ENCODE measurements around the gene EMC6.

Gene EMC6

DNA sequence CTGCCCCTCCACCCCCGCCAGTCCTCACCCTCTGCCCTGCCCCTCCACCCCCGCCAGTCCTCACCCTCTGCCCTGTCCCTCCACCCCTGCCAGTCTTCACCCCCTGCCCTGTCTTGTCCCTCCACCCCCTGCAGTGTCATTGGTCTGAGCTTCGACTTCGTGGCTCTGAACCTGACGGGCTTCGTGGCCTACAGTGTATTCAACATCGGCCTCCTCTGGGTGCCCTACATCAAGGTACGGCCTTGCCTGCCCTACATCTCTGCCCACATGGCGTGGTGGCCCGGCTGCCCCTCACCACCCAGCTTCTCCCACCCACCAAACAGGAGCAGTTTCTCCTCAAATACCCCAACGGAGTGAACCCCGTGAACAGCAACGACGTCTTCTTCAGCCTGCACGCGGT is 12.3 kb upstream of the EMC6 start:
- no peak overlapping the region for H3K9ac ChIP-seq (ENCODE audit: low read depth, low read length)
- H3K9me3 ChIP-seq (ENCODE audit: insufficient read depth, low read length, severe bottlenecking), result no peaks in the 10 kb centered on the region
- H3K4me1 ChIP-seq (ENCODE audit: insufficient read depth, low read length), result no peaks in the 10 kb centered on the region
- ATAC-seq (ENCODE audit: insufficient read depth, low read depth), result no peak
- no peak for TF ChIP-seq EZH2 (IDR thresholded peaks at IDR 0.05; ENCODE audit: borderline replicate concordance, low read depth, low read length, severe bottlenecking)
- TF ChIP-seq, protein P1, sequence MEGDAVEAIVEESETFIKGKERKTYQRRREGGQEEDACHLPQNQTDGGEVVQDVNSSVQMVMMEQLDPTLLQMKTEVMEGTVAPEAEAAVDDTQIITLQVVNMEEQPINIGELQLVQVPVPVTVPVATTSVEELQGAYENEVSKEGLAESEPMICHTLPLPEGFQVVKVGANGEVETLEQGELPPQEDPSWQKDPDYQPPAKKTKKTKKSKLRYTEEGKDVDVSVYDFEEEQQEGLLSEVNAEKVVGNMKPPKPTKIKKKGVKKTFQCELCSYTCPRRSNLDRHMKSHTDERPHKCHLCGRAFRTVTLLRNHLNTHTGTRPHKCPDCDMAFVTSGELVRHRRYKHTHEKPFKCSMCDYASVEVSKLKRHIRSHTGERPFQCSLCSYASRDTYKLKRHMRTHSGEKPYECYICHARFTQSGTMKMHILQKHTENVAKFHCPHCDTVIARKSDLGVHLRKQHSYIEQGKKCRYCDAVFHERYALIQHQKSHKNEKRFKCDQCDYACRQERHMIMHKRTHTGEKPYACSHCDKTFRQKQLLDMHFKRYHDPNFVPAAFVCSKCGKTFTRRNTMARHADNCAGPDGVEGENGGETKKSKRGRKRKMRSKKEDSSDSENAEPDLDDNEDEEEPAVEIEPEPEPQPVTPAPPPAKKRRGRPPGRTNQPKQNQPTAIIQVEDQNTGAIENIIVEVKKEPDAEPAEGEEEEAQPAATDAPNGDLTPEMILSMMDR (IDR thresholded peaks at IDR 0.05; ENCODE audit: borderline replicate concordance, extremely low read depth, low read length, poor library complexity, severe bottlenecking), result no peak
- no peak for DNase-seq
- no peak overlapping the region for H3K27ac ChIP-seq (ENCODE audit: low read length)
- H3K79me2 ChIP-seq (ENCODE audit: insufficient read depth, low read length), result no peaks in the 10 kb centered on the region
- H3K36me3 ChIP-seq (ENCODE audit: insufficient read depth, low read length), result peaks cover 12% of the 10 kb centered on the region; the same call in 1 of the 2 replicates
- no peaks in the 10 kb centered on the region for H3K27me3 ChIP-seq (ENCODE audit: insufficient read depth, low read length, poor library complexity)
- no peak overlapping the region for H3K4me3 ChIP-seq (ENCODE audit: low read depth in 1 of 2, low read length in 2 of 2)
- H2AFZ ChIP-seq (ENCODE audit: low read depth, low read length), result no peak overlapping the region
- no peaks in the 10 kb centered on the region for H4K20me1 ChIP-seq (ENCODE audit: insufficient read depth, low read length)
- H3K4me2 ChIP-seq (ENCODE audit: insufficient read depth, low read length), result no peak overlapping the region

DNA sequence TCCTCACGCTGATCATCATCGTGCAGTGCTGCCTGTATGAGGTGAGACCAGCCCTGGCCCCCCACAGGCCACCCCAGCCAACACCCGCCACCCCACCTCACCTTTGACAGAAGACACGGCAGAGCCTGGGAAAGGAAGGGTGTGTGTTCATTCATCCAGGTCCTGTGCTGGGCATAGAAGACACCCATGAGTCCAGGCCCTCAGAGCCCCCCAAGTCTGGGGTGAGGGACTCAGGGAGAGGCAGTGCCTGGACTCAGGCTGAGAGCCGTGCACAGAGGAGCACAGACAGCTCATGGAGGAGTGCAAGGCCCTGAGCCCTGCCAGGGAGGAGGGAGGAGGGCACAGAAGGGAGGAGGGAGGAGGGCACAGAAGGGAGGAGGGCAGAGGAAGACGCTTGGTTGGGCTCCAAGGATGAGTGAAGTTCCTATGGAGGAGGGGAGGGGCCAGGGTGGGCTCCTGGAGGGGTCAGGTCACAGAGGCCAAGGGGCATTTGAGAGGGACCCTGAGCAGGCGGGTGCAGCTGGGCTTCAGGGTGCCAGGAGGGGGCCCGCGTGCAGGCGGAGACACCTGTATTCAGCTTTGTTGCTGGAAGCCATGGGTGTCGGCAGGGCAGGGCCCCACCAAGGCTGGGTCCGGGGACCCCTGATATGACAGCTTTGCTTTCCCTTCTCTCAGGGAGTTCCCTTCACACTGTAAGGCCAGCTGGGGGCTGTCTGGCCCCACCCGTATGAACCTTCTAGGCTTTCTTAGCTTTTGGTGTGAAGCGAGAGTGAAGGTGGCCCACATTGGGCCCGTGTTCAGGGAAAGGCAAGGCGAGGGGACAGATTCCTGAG is 11.6 kb upstream of the EMC6 start:
- Histone ChIP-seq H3K27me3 (ENCODE audit: insufficient read depth, low read length, poor library complexity) (no peaks in the 10 kb centered on the region), H3K9ac (ENCODE audit: low read depth, low read length) (no peak overlapping the region), H3K4me3 (ENCODE audit: low read depth in 1 of 2, low read length in 2 of 2) (no peak overlapping the region), H2AFZ (ENCODE audit: low read depth, low read length) (no peak overlapping the region), H3K9me3 (ENCODE audit: insufficient read depth, low read length, severe bottlenecking) (no peaks in the 10 kb centered on the region), H3K36me3 (ENCODE audit: insufficient read depth, low read length) (peaks cover 12% of the 10 kb centered on the region; the same call in 1 of the 2 replicates), H3K79me2 (ENCODE audit: insufficient read depth, low read length) (no peaks in the 10 kb centered on the region), H3K4me1 (ENCODE audit: insufficient read depth, low read length) (no peaks in the 10 kb centered on the region), H3K4me2 (ENCODE audit: insufficient read depth, low read length) (no peak overlapping the region), H3K27ac (ENCODE audit: low read length) (no peak overlapping the region), H4K20me1 (ENCODE audit: insufficient read depth, low read length) (no peaks in the 10 kb centered on the region)
- TF ChIP-seq, protein P1 (IDR thresholded peaks at IDR 0.05; ENCODE audit: borderline replicate concordance, extremely low read depth, low read length, poor library complexity, severe bottlenecking), result no peak
- no peak for TF ChIP-seq EZH2 (IDR thresholded peaks at IDR 0.05; ENCODE audit: borderline replicate concordance, low read depth, low read length, severe bottlenecking)
- ATAC-seq (ENCODE audit: insufficient read depth, low read depth), result no peak; the same call in 2 of the 3 replicates
- DNase-seq, result no peak

DNA sequence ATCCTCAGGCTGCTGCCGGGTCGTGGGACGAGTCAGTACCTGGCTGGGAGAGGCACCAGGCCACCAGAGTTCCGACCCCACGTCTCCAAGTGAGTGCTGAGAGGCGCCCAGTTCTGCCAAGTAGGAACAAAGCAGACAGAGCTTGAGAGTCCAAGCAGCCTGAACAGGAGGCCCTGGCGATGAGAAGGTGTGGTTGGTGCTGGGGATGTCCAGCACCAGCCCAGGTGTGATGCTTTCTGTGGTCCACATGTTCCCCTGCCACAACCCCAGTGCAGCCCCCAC is 11.1 kb upstream of the EMC6 start:
- no peak for ATAC-seq (ENCODE audit: insufficient read depth, low read depth)
- no peaks in the 10 kb centered on the region for H3K79me2 ChIP-seq (ENCODE audit: insufficient read depth, low read length)
- no peaks in the 10 kb centered on the region for H3K9me3 ChIP-seq (ENCODE audit: insufficient read depth, low read length, severe bottlenecking)
- no peaks in the 10 kb centered on the region for H3K27me3 ChIP-seq (ENCODE audit: insufficient read depth, low read length, poor library complexity)
- H3K36me3 ChIP-seq (ENCODE audit: insufficient read depth, low read length), result peaks cover 12% of the 10 kb centered on the region; the same call in 1 of the 2 replicates
- TF ChIP-seq, protein P1 (IDR thresholded peaks at IDR 0.05; ENCODE audit: borderline replicate concordance, extremely low read depth, low read length, poor library complexity, severe bottlenecking), result no peak
- TF ChIP-seq EZH2 (IDR thresholded peaks at IDR 0.05; ENCODE audit: borderline replicate concordance, low read depth, low read length, severe bottlenecking), result no peak
- no peak overlapping the region for H3K27ac ChIP-seq (ENCODE audit: low read length)
- no peak overlapping the region for H2AFZ ChIP-seq (ENCODE audit: low read depth, low read length)
- no peak for DNase-seq
- H3K9ac ChIP-seq (ENCODE audit: low read depth, low read length), result no peak overlapping the region
- no peaks in the 10 kb centered on the region for H4K20me1 ChIP-seq (ENCODE audit: insufficient read depth, low read length)
- no peak overlapping the region for H3K4me3 ChIP-seq (ENCODE audit: low read depth in 1 of 2, low read length in 2 of 2)
- H3K4me1 ChIP-seq (ENCODE audit: insufficient read depth, low read length), result no peaks in the 10 kb centered on the region
- no peak overlapping the region for H3K4me2 ChIP-seq (ENCODE audit: insufficient read depth, low read length)
